ENCODE results near the gene USP5.

- no peak for TF ChIP-seq CTCF (IDR thresholded peaks at IDR 0.05; ENCODE audit: extremely low read depth in 1 of 2, insufficient read depth in 1 of 2, low read depth in 1 of 2, low read length in 2 of 2)
- TF ChIP-seq POLR2A (IDR thresholded peaks at IDR 0.05; ENCODE audit: low read depth, low read length) = no peak
- no peak for TF ChIP-seq EZH2 (IDR thresholded peaks at IDR 0.05; ENCODE audit: borderline replicate concordance, low read depth, low read length, severe bottlenecking)
- no peak for TF ChIP-seq MAX (IDR thresholded peaks at IDR 0.05; ENCODE audit: insufficient read depth, insufficient read length)
- TF ChIP-seq POLR2AphosphoS5 (IDR thresholded peaks at IDR 0.05; ENCODE audit: insufficient read depth, low read depth, low read length) = no peak
These were observed 34.2 kb upstream of the USP5 start for GRCh38 chr12:6817662-6818157.
